ENCODE results near the gene NMNAT2. TPM values are rescaled to one million over a fixed set of nuclear protein-coding genes. Genes with fewer than 3 reads are reported as not detected.
A peak's percentile ranks its signal among the peaks of the same experiment; 100 is the strongest.

NMNAT2 gene
- total and polyA plus RNA-seq, 2 of the 8 experiments (the other 6 are each of a cell fraction or from before 2014, with no cell fraction given): 6.5 to 20.9 TPM

DNA sequence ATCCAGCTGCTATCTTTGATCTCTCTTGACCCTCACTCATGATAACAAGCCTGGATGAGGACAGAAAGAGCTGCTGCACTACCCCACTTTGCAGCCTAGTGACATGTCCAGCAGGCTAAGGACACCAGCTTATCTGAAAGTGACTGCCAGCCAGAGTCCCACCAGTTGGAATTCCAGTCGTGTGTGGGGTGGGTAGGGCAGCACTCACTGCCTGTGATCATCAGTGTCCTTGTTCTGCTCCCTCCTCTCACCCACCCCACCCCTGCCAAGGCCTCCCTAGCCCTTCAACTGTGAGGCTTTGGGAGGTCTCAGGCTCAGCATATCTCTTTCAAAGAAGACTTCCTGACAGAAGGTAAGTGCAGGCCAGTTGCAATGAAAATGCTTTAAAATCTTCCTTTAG lies 15.5 kb upstream of the NMNAT2 start:
- Histone ChIP-seq H3K56ac (replicated peaks; ENCODE audit: insufficient read length, low read depth, low read length) (no peak overlapping the region), H2AK5ac (ENCODE audit: low read depth, low read length) (no peak overlapping the region), H3K27ac (ENCODE audit: low read depth, low read length) (no peak overlapping the region), H4K5ac (ENCODE audit: insufficient read length, low read depth, low read length) (no peak overlapping the region), H3K27me3 (replicated peaks in 1 of 4; ENCODE audit: control insufficient read depth in 3 of 4, extremely low read depth in 1 of 4, insufficient read depth in 3 of 4, low read length in 3 of 4) (no peaks in the 10 kb centered on the region), H4K91ac (replicated peaks; ENCODE audit: insufficient read length, low read length) (no peak overlapping the region), H3K36me3 (ENCODE audit: control insufficient read depth in 2 of 4, insufficient read depth in 4 of 4, low read length in 3 of 4) (no peaks in the 10 kb centered on the region), H3K4me3 (ENCODE audit: extremely low read depth in 1 of 4, insufficient read depth in 2 of 4, low read depth in 3 of 4, low read length in 4 of 4) (no peak overlapping the region), H3K4ac (replicated peaks; ENCODE audit: insufficient read length, low read depth, low read length) (no peak overlapping the region), H2BK20ac (ENCODE audit: low read length) (no peak overlapping the region; the same call in 1 of the 2 replicates), H3K14ac (ENCODE audit: insufficient read length) (no peak overlapping the region), H2BK120ac (replicated peaks; ENCODE audit: low read depth, low read length) (peak overlapping the region; percentile 13), H3K23me2 (ENCODE audit: low read depth, low read length) (peaks cover 2% of the 10 kb centered on the region; the same call in 1 of the 2 replicates), H3K4me2 (ENCODE audit: insufficient read depth in 1 of 2, low read depth in 2 of 2, low read length in 2 of 2) (no peak overlapping the region), H2BK15ac (ENCODE audit: low read length) (peak overlapping the region; percentile 32; the same call in 1 of the 2 replicates), H4K20me1 (replicated peaks in 1 of 2; ENCODE audit: control insufficient read depth in 1 of 2, insufficient read depth in 2 of 2, low read length in 2 of 2) (no peaks in the 10 kb centered on the region), H3K79me2 (ENCODE audit: control insufficient read depth in 1 of 2, insufficient read depth in 2 of 2, low read length in 2 of 2) (no peaks in the 10 kb centered on the region), H2BK5ac (ENCODE audit: low read depth, low read length) (0 out of 2 replicates have a peak overlapping the region, but pooled peaks have one; percentile 28), H2BK12ac (ENCODE audit: low read depth, low read length) (peak overlapping the region; percentile 18; the same call in 1 of the 2 replicates), H3K23ac (ENCODE audit: insufficient read length) (no peak overlapping the region), H3K9ac (replicated peaks in 1 of 4; ENCODE audit: extremely low read depth in 1 of 4, low read depth in 3 of 4, low read length in 3 of 4) (no peak overlapping the region), H3K18ac (ENCODE audit: extremely low read depth, low read length) (peak overlapping the region; percentile 39; the same call in 1 of the 2 replicates), H4K8ac (ENCODE audit: extremely low read depth, insufficient read depth, low read length) (no peak overlapping the region), H3K79me1 (ENCODE audit: low read depth, low read length) (no peaks in the 10 kb centered on the region), H3K9me3 (ENCODE audit: insufficient read depth in 2 of 2, low read depth in 1 of 2, low read length in 1 of 2) (no peaks in the 10 kb centered on the region), H2AFZ (ENCODE audit: low read length) (peak overlapping the region; percentile 93), H3K4me1 (replicated peaks in 1 of 4; ENCODE audit: control insufficient read depth in 3 of 4, insufficient read depth in 4 of 4, low read length in 3 of 4) (peaks cover 0 to 2% (median 0%) of the 10 kb centered on the region in 4 experiments; a peak in 2 of 7 replicates)
- 0% methylated on average over 1 of the region's 1 CpG; no CpG with 5 or more reads in 1 of the 2 experiments for WGBS, 2 experiments (ENCODE audit: extremely low coverage in 1 of 2, insufficient coverage in 1 of 2, insufficient read length in 1 of 2, insufficient replicate concordance in 2 of 2, low coverage in 1 of 2, low lambda C conversion rate in 2 of 2, missing lambda C conversion rate in 1 of 2)
- ChIA-PET POLR2A (ENCODE audit: partially characterized antibody) (interaction anchor here (1.2 kb wide), 1 partner anchor 11 kb away, joined by 4 read pairs; no protein-coding TSS in a partner anchor), CTCF (ENCODE audit: partially characterized antibody) (interaction anchor here (1.0 to 1.4 kb wide), 3 partner anchors 11 to 156 kb away, joined by 4 read pairs; partner anchors contain the start of gene NCF2)
- no peak for TF ChIP-seq KDM4A (IDR thresholded peaks at IDR 0.05; ENCODE audit: low read depth, low read length, severe bottlenecking)
- TF ChIP-seq GTF2F1 (IDR thresholded peaks at IDR 0.05; ENCODE audit: borderline replicate concordance, low read depth, low read length): no peak
- no peak for TF ChIP-seq TAF1 (IDR thresholded peaks at IDR 0.05; ENCODE audit: low read depth, low read length)
- FAIRE-seq (no peak), DNase-seq (ENCODE audit: low read depth in 1 of 2, low spot score in 2 of 2) (no peak)
